Measurements from ENCODE around the gene SLC6A20.

The SLC6A20 gene

DNA sequence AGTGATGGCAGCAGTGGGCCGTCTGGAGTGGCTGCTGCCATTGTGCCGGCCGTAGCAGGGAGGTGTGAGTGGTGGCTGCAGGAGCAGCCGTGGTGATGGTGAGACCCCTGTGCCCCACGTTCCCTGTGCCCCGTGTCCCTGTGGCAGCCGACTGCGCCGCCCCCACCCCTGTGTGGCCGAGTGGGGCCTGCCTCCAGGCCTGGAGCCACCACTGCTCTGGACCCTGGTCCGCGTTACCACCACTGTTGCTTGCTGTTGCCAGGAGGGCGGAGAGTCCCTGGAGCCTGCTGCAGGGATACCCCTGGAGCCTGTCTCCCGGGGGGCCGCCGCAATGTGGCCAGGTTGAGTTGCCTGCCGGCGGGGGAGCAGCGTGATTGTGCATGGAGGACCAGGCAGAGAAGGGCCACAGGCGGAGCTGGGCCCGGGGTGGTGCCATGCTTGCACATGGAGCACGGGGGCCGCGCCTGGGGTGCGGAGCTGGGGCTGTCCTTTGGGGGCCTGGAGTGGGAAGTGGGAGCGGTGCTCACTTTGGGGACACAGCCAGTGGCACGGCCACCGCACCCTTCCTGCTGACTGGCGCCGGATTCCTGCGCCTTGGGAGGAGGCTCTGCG is 50.1 kb downstream of the SLC6A20 start:
- TF ChIP-seq, protein P1, sequence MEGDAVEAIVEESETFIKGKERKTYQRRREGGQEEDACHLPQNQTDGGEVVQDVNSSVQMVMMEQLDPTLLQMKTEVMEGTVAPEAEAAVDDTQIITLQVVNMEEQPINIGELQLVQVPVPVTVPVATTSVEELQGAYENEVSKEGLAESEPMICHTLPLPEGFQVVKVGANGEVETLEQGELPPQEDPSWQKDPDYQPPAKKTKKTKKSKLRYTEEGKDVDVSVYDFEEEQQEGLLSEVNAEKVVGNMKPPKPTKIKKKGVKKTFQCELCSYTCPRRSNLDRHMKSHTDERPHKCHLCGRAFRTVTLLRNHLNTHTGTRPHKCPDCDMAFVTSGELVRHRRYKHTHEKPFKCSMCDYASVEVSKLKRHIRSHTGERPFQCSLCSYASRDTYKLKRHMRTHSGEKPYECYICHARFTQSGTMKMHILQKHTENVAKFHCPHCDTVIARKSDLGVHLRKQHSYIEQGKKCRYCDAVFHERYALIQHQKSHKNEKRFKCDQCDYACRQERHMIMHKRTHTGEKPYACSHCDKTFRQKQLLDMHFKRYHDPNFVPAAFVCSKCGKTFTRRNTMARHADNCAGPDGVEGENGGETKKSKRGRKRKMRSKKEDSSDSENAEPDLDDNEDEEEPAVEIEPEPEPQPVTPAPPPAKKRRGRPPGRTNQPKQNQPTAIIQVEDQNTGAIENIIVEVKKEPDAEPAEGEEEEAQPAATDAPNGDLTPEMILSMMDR (IDR thresholded peaks at IDR 0.05; ENCODE audit: low read depth, low read length), result no peak
- Histone ChIP-seq H3K9me3 (no peaks in the 10 kb centered on the region), H3K4me3 (ENCODE audit: low read depth, low read length) (no peak overlapping the region), H3K36me3 (peaks cover 5% of the 10 kb centered on the region), H3K27me3 (no peaks in the 10 kb centered on the region), H3K4me1 (no peaks in the 10 kb centered on the region)
- no peak for DNase-seq

DNA sequence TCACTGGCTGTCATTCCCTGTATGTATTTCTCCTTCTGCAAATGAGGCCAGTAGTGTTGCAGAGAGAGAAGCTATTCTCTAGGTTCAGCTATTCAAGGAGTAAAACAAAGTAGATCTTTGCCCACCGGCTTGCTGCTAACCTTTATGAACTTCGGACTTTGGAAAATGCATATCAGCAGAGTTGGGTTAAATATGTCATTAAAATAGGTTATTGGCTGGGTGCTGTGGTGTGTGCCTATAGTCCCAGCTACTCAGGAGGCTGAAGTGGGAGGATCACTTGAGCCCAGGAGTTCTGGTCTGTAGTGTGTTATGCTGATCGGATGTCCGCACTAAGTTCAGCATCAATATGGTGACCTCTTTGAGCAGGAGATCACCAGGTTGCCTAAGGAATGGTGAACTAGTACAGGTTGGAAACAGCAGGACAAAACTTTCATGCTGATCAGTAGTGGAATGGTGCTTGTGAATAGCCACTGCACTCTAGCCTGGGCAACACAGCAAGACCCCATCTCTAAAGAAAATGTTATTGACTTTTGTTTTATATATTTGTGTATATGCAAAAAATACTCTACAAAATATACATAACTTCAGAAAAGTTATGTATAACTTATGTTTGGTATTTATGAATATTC is 53.8 kb downstream of the SLC6A20 start:
- no peak for DNase-seq
- Histone ChIP-seq H3K4me1 (no peaks in the 10 kb centered on the region), H3K36me3 (peaks cover 21% of the 10 kb centered on the region), H3K27me3 (no peaks in the 10 kb centered on the region), H3K9me3 (no peaks in the 10 kb centered on the region), H3K4me3 (ENCODE audit: low read depth, low read length) (no peak overlapping the region)
- TF ChIP-seq, protein P1 (IDR thresholded peaks at IDR 0.05; ENCODE audit: low read depth, low read length), result no peak

DNA sequence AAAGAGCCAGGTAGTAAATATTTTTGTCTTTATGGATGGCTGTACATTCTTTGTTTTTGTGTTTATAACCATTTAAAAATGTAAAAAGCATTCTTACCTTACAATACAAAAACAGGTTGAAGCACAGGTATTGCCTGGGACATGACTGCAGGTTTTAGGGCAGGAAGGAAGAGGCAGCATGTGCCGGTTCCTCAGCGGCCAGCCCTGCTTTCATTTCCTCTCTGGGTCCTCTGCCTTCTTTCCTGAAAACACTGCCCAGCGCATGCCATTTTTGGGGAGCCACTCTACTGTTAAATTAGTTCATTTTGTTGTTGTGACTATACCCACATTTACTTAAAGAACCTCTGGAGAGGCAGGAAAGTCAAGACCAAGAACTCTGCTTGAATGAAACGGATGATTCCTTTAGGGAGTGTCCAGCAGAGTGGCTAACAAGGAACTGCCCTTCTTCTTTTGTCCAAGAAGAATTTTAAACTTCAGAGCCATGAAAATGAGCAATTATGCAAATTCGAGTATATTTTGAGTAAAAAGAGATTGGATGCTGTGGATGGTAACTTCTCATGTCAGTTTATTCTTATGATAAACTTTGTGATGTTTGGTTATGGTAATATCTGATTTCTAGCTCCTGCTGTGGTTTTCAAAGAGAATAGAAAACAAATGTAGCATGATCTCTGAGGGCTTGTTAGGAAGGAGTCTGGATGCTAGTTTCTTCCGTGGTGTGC is 54.4 kb downstream of the SLC6A20 start:
- no peaks in the 10 kb centered on the region for H3K27me3 ChIP-seq
- H3K4me3 ChIP-seq (ENCODE audit: low read depth, low read length), result no peak overlapping the region
- peaks cover 20% of the 10 kb centered on the region for H3K36me3 ChIP-seq
- H3K4me1 ChIP-seq, result no peaks in the 10 kb centered on the region
- TF ChIP-seq, protein P1 (IDR thresholded peaks at IDR 0.05; ENCODE audit: low read depth, low read length), result no peak
- DNase-seq, result no peak
- H3K9me3 ChIP-seq, result no peaks in the 10 kb centered on the region

DNA sequence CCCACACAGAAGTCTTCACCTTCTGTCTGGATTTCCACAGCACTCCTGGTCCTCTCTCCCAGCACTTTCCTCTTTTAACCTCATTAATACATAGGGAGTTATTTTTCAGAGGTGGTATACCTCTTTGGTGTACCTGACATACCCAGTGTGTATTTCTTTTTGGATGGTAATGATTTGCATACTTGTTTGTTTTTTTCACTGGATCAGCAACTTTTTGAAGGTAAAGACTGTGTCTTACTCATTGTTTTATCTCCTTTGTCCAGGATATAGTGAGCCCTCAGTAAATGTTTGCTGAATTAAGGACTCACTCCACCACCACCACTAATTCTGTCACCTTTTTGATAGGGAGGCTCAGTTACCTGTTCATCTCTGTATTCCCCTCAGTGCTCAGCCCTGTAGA is 55.1 kb downstream of the SLC6A20 start:
- H3K4me1 ChIP-seq, result no peaks in the 10 kb centered on the region
- TF ChIP-seq, protein P1 (IDR thresholded peaks at IDR 0.05; ENCODE audit: low read depth, low read length), result no peak
- no peak overlapping the region for H3K4me3 ChIP-seq (ENCODE audit: low read depth, low read length)
- DNase-seq, result no peak
- H3K36me3 ChIP-seq, result peaks cover 19% of the 10 kb centered on the region
- no peaks in the 10 kb centered on the region for H3K27me3 ChIP-seq
- H3K9me3 ChIP-seq, result no peaks in the 10 kb centered on the region

DNA sequence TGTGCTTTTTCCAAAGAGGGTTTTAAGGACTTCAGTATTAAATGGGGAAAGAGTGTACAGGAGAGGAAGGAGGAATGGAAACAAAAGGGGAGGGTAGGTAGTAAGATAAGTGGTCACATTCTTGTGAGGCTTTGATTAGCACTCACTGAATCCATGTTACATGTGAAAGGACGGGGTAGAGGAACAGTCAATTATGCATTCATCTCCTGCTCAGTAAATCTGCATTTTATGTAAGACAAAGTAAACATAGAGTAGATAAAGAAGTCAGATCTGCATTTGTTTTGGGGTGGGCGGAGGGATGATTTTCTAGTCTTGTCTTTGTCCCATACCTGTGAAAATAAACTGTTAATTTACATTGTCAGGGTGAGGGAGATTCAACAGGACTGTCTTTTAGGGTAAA is 56.3 kb downstream of the SLC6A20 start:
- no peaks in the 10 kb centered on the region for H3K4me1 ChIP-seq
- H3K9me3 ChIP-seq, result no peaks in the 10 kb centered on the region
- H3K4me3 ChIP-seq (ENCODE audit: low read depth, low read length), result no peak overlapping the region
- H3K36me3 ChIP-seq, result peaks cover 20% of the 10 kb centered on the region
- no peaks in the 10 kb centered on the region for H3K27me3 ChIP-seq
- TF ChIP-seq, protein P1 (IDR thresholded peaks at IDR 0.05; ENCODE audit: low read depth, low read length), result no peak
- DNase-seq, result no peak

DNA sequence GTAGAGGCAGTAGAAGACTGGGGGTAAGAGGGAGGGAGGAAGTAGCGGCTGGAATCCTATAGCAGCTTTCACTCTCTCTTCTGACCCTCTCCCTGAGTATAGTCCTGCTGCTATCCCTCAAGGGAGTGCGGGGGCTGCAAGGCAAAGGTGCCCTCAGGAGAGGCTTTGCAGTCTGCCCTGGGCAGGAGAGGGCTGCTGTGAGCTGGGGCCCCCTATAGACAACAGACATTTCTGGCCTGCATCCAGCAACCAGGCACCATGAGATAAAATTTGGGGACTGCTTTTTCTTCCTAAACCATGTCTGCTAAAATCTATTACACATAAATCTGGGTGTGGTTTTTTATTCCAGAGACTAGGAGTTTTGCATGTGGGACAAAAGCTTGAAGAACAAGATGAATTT is 59.1 kb downstream of the SLC6A20 start:
- no peak overlapping the region for H3K4me3 ChIP-seq (ENCODE audit: low read depth, low read length)
- TF ChIP-seq, protein P1 (IDR thresholded peaks at IDR 0.05; ENCODE audit: low read depth, low read length), result no peak
- H3K4me1 ChIP-seq, result no peaks in the 10 kb centered on the region
- no peak for DNase-seq
- H3K9me3 ChIP-seq, result no peaks in the 10 kb centered on the region
- peaks cover 20% of the 10 kb centered on the region for H3K36me3 ChIP-seq
- H3K27me3 ChIP-seq, result no peaks in the 10 kb centered on the region
